Measurements from ENCODE around the gene NR5A2.
A peak's percentile ranks its signal among the peaks of the same experiment; 100 is the strongest.

The NR5A2 gene

DNA sequence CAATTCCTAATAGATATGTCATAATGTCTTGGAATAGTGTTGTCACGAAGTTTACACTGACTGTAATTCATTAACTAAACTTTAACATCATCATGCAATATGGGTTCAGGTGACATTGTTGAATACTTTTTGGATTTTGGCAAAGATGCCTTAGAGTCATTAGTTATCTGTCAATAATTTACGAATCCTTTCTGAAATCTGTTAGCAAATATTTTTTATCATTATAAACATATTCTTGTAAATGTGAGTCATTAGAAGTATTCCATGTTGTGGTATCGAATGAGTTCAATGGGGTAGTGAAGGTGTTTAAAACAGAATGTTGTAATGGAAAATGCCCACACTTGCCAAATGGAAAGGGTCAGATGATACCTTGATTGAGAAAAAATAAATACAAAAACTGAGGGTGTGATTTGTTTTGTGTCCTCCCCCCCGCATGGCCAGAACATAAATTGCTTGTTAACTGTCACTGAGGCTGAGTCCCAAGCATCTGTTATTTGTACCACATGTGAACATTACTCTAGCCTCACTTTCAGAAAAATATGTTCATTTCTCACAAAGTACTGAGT, 5.2 kb upstream of the NR5A2 start (continued):
- TF ChIP-seq, protein P1, sequence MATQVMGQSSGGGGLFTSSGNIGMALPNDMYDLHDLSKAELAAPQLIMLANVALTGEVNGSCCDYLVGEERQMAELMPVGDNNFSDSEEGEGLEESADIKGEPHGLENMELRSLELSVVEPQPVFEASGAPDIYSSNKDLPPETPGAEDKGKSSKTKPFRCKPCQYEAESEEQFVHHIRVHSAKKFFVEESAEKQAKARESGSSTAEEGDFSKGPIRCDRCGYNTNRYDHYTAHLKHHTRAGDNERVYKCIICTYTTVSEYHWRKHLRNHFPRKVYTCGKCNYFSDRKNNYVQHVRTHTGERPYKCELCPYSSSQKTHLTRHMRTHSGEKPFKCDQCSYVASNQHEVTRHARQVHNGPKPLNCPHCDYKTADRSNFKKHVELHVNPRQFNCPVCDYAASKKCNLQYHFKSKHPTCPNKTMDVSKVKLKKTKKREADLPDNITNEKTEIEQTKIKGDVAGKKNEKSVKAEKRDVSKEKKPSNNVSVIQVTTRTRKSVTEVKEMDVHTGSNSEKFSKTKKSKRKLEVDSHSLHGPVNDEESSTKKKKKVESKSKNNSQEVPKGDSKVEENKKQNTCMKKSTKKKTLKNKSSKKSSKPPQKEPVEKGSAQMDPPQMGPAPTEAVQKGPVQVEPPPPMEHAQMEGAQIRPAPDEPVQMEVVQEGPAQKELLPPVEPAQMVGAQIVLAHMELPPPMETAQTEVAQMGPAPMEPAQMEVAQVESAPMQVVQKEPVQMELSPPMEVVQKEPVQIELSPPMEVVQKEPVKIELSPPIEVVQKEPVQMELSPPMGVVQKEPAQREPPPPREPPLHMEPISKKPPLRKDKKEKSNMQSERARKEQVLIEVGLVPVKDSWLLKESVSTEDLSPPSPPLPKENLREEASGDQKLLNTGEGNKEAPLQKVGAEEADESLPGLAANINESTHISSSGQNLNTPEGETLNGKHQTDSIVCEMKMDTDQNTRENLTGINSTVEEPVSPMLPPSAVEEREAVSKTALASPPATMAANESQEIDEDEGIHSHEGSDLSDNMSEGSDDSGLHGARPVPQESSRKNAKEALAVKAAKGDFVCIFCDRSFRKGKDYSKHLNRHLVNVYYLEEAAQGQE (tag by site-specific recombination; IDR thresholded peaks at IDR 0.05): no peak
- TF ChIP-seq KLF7 (tag by site-specific recombination; IDR thresholded peaks at IDR 0.05; ENCODE audit: borderline replicate concordance) (no peak), ZNF488 (tag by site-specific recombination; IDR thresholded peaks at IDR 0.05) (no peak)
- TF ChIP-seq, protein P2, sequence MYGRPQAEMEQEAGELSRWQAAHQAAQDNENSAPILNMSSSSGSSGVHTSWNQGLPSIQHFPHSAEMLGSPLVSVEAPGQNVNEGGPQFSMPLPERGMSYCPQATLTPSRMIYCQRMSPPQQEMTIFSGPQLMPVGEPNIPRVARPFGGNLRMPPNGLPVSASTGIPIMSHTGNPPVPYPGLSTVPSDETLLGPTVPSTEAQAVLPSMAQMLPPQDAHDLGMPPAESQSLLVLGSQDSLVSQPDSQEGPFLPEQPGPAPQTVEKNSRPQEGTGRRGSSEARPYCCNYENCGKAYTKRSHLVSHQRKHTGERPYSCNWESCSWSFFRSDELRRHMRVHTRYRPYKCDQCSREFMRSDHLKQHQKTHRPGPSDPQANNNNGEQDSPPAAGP (tag by site-specific recombination; IDR thresholded peaks at IDR 0.05): no peak

DNA sequence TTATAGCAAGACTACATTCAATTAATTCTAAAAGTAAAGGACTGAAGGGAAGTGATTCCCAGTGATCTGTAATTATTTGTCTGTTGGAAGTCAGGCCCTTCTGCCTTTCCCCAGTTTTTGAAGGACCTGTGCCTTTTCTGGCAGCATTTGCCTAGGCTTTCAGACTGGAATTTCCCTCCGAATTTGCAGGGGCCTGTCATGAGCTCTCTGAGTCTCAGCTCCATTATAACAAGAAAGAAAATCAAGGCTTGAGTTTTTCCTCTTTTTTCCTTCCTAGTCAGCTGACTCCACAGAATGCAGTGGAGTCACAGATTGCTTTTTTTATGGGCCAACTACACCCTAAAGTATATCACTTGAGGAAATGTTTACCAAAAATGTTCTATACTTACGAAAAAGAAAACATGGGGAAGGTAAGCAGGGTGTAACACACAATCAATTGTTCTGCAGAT, 1.1 kb downstream of the NR5A2 start:
- H3K9me3 ChIP-seq (ENCODE audit: control insufficient read depth, insufficient read depth, low read depth, low read length): no peaks in the 10 kb centered on the region
- CTCF ChIA-PET: interaction anchor here (0.6 to 1.0 kb wide), 2 partner anchors 251 to 392 kb away, joined by 3 read pairs; no protein-coding TSS in a partner anchor
- H3K36me3 ChIP-seq (ENCODE audit: control insufficient read depth in 2 of 2, insufficient read depth in 1 of 2, low read length in 2 of 2): no peaks in the 10 kb centered on the region
- no peak overlapping the region; the same call in 1 of the 2 replicates for H3K27ac ChIP-seq (ENCODE audit: extremely low read depth, low read depth, low read length)
- POLR2A ChIA-PET: interaction anchor here (0.6 to 1.3 kb wide), 5 partner anchors 9 to 66 kb away, joined by 3 to 4 read pairs (median 3); no protein-coding TSS in a partner anchor
- H3K4me3 ChIP-seq (ENCODE audit: low read depth, low read length): peak overlapping the region; percentile 67
- TF ChIP-seq ZNF692 (tag by site-specific recombination; IDR thresholded peaks at IDR 0.05) (no peak), GLI4 (tag by site-specific recombination; IDR thresholded peaks at IDR 0.05) (no peak), ZNF335 (tag by site-specific recombination; conservative IDR thresholded peaks at IDR 0.05) (peak; percentile 95), ZSCAN23 (tag by site-specific recombination; IDR thresholded peaks at IDR 0.05) (no peak), ZNF221 (tag by site-specific recombination; IDR thresholded peaks at IDR 0.05; ENCODE audit: borderline replicate concordance) (no peak), ZNF677 (tag by site-specific recombination; IDR thresholded peaks at IDR 0.05) (no peak), GLIS1 (tag by site-specific recombination; IDR thresholded peaks at IDR 0.05) (no peak), ZNF549 (tag by site-specific recombination; IDR thresholded peaks at IDR 0.05) (no peak), ZNF654 (tag by site-specific recombination; IDR thresholded peaks at IDR 0.05; ENCODE audit: low read depth) (no peak), KLF8 (tag by site-specific recombination; IDR thresholded peaks at IDR 0.05) (no peak), ZNF426 (tag by site-specific recombination; IDR thresholded peaks at IDR 0.05) (no peak), SP2 (tag by site-specific recombination; IDR thresholded peaks at IDR 0.05) (no peak), ZBTB17 (tag by site-specific recombination; IDR thresholded peaks at IDR 0.05) (peak; percentile 53; the same call in 1 of the 2 replicates)
- TF ChIP-seq, protein P3, sequence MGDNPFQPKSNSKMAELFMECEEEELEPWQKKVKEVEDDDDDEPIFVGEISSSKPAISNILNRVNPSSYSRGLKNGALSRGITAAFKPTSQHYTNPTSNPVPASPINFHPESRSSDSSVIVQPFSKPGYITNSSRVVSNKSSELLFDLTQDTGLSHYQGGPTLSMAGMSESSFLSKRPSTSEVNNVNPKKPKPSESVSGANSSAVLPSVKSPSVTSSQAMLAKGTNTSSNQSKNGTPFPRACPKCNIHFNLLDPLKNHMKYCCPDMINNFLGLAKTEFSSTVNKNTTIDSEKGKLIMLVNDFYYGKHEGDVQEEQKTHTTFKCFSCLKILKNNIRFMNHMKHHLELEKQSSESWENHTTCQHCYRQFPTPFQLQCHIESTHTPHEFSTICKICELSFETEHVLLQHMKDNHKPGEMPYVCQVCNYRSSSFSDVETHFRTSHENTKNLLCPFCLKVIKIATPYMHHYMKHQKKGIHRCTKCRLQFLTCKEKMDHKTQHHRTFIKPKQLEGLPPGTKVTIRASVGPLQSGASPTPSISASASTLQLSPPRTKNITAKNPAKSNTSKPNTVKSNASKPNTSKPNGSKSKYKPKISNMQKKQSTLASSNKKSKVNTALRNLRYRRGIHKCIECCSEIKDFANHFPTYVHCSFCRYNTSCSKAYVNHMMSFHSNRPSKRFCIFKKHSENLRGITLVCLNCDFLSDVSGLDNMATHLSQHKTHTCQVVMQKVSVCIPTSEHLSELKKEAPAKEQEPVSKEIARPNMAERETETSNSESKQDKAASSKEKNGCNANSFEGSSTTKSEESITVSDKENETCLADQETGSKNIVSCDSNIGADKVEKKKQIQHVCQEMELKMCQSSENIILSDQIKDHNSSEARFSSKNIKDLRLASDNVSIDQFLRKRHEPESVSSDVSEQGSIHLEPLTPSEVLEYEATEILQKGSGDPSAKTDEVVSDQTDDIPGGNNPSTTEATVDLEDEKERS (tag by site-specific recombination; IDR thresholded peaks at IDR 0.05): no peak
- H3K4me1 ChIP-seq (ENCODE audit: control insufficient read depth, insufficient read depth, low read length): peaks cover 6% of the 10 kb centered on the region

All from HEK293 (cell line).